HCT116 (cell line): Measurements from ENCODE around the gene GPAT3.

Experiments used
- CEBPB ChIP-seq: IDR thresholded peaks from 2 replicates; pipeline ENCODE4 v1.6.1; 2012; ENCODE audit warnings: low read depth
- CTCF ChIP-seq, 3 experiments: fragments of 200-600 bp in 1 of 3; sonication (generic) in 1 of 3; IDR thresholded peaks in 2 of 3; conservative IDR thresholded peaks in 1 of 3; 2 replicates each; pipeline ENCODE4 v1.5.1; 2012 to 2017; ENCODE audit warnings: low read depth in 2 of 3, low read length in 2 of 3, antibody characterized with exemption in 1 of 3, borderline replicate concordance in 1 of 3, control low read depth in 1 of 3, mild to moderate bottlenecking in 1 of 3, mixed read lengths in 1 of 3, mixed run types in 1 of 3, moderate library complexity in 1 of 3; ENCODE audit not compliant: insufficient read depth in 1 of 3
- POLR2A ChIP-seq: IDR thresholded peaks from 2 replicates; pipeline ENCODE4 v1.7.0; 2011; ENCODE audit warnings: borderline replicate concordance; ENCODE audit not compliant: insufficient read depth, insufficient read length; ENCODE audit errors: extremely low read depth
- POLR2AphosphoS5 ChIP-seq: IDR thresholded peaks from 2 replicates; pipeline ENCODE4 v1.6.1; 2011; ENCODE audit warnings: mild to moderate bottlenecking, low read depth, low read length, moderate library complexity
- SP1 ChIP-seq: IDR thresholded peaks from 2 replicates; pipeline ENCODE4 v1.6.1; 2012; ENCODE audit warnings: low read depth
- ZBTB33 ChIP-seq: IDR thresholded peaks from 2 replicates; pipeline ENCODE4 v1.6.1; 2011; ENCODE audit warnings: mild to moderate bottlenecking, low read length, moderate library complexity; ENCODE audit not compliant: insufficient replicate concordance; ENCODE audit errors: extremely low read depth

DNA sequence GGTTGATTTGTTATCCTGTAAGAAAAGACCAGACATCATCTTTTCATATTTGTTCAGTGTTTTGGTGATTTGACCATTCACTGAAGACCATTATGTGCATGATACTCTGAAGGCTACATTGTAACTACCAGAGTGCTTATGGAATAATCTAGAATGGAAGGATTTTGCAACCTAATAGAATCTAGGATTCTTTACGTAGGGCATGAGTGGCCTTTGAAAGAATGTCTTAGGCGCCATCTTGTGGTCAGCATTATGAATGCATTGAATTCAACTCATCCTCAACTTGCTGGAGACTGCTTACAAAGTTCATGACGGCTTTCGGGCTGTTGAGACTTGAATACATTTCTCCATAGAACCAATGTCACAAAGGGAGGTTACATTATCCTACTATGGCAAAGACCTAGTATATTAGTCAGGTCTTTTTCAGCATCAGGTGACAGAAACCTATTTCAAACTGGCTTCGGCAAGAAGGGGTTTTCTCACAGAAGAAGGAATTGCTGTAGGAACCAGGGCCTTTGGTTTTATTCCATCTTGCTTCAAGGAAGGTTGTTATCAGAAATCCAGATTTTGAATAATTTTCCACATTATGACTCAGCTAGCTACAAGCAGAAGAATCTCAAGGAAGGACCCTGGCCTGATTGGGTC, 104.1 kb downstream of the GPAT3 start:
- TF ChIP-seq POLR2AphosphoS5 (no peak), CTCF (IDR thresholded peaks at IDR 0.05 in 2 of 3, conservative IDR thresholded peaks at IDR 0.05 in 1 of 3; ENCODE audit: borderline replicate concordance in 1 of 3, insufficient read depth in 1 of 3, low read depth in 2 of 3, low read length in 2 of 3) (peak; percentile 68 to 90 (median 85)), POLR2A (no peak), SP1 (0 out of 2 replicates have a peak, but pooled peaks have one; percentile 16), ZBTB33 (no peak), CEBPB (peak; percentile 71)
